WI38 (cell line): ENCODE data around the gene GPRC5B.

Source experiments
- H3K4me3 ChIP-seq: 2 replicates; pipeline ENCODE4 v1.5.1; 2011; ENCODE audit warnings: low read depth, mild to moderate bottlenecking, control low read depth, low read length
- CTCF ChIP-seq: IDR thresholded peaks from 2 replicates; pipeline ENCODE4 v1.5.1; 2012; ENCODE audit warnings: low read depth, mild to moderate bottlenecking, control low read depth, low read length

Gene GPRC5B

GRCh38 chr16:19878757-19879156, 5.9 kb downstream of the GPRC5B start:
- no peak overlapping the region for H3K4me3 ChIP-seq
- no peak for TF ChIP-seq CTCF

- no peak overlapping the region for H3K4me3 ChIP-seq
- no peak for TF ChIP-seq CTCF
These were observed 8.1 kb downstream of the GPRC5B start for GRCh38 chr16:19876501-19877059.

- no peak overlapping the region for H3K4me3 ChIP-seq
- TF ChIP-seq CTCF = no peak
These were observed 8.7 kb downstream of the GPRC5B start for GRCh38 chr16:19875900-19876299.

GRCh38 chr16:19874851-19875546, 9.6 kb downstream of the GPRC5B start:
- no peak for TF ChIP-seq CTCF
- no peak overlapping the region for H3K4me3 ChIP-seq

GRCh38 chr16:19874026-19874425, 10.6 kb downstream of the GPRC5B start:
- no peak overlapping the region for H3K4me3 ChIP-seq
- TF ChIP-seq CTCF = no peak

- H3K4me3 ChIP-seq = no peak overlapping the region
- no peak for TF ChIP-seq CTCF
These were observed 11.7 kb downstream of the GPRC5B start for GRCh38 chr16:19872935-19873334.

- H3K4me3 ChIP-seq = no peak overlapping the region
- TF ChIP-seq CTCF = no peak
These were observed 12.3 kb downstream of the GPRC5B start for GRCh38 chr16:19872179-19872863.
